ENCODE measurements around the gene FOXJ2.
A peak's percentile ranks its signal among the peaks of the same experiment; 100 is the strongest.
"Not testable (repeated sequence)": the region's sequence is repeated elsewhere in the genome, so short reads cannot be mapped to it uniquely, and the experiment has no call there.

Gene FOXJ2

GRCh38 chr12:8032242-8033152 is at the start of gene FOXJ2:
TSS of gene FOXJ2 (plus strand) at chr12:8032716. CDS start at chr12:8039833, 7,117 bp downstream.
- DNase-seq (ENCODE audit: low read depth): peak; percentile 66

GRCh38 chr12:7983019-7983418 is 49.5 kb upstream of the FOXJ2 start:
- not testable (repeated sequence) for DNase-seq (ENCODE audit: low read depth)

DNA sequence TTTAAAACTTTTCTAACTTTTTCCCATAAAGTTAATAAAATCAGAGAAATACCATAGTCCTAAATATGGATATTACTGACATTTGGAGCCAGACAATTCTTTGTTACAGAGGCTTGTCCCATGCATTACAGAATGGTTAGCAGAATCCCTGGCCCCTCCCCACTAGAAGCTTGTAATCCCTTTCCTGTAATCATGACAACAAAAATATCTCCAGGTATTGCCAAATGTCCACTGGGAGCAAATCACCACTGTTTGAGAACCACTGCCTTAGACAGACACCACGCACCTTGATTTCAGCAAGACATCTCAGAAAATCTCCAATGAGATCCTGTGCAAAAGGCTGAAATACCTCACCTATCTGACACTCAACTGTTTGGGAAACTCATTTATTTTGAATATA is 49.1 kb upstream of the FOXJ2 start:
- DNase-seq (ENCODE audit: low read depth): not testable (repeated sequence)

GRCh38 chr12:7984900-7985299 is 47.6 kb upstream of the FOXJ2 start:
- no peak for DNase-seq (ENCODE audit: low read depth)

- no peak for DNase-seq (ENCODE audit: low read depth)
Measured at GRCh38 chr12:7985802-7986418, 46.6 kb upstream of the FOXJ2 start.

DNA sequence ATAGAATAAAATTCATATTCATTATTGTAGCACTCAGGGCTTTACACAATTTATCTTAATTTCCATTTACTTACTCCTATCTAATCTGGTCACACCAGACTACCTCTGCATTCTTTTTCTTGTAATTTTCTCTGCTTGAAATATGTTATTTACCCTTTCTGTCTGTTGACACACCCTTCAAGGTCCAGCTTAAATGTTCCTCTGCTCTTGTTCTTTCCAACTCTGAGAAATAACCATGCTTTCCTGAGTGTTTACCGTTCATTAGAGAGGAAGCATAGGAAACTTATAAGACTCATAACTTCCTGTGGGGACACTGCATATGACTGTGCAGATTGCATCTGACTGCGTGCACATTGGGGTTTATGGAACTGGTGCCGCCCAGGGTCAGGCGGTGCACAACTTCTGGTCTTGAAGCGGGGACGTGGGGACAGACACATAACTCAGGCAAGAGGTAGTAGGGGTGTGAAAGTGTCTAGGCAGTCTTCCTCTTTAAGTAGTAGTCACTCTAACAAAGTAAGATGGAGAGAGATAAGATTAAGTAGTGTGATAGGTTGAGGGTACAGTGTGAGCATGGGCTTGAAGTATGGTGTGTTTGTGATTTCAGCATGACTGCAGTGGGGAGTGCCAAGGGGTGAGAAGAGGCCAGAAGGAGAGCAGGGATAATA is 42.6 kb upstream of the FOXJ2 start:
- peak; percentile 50 for DNase-seq (ENCODE audit: low read depth)

DNA sequence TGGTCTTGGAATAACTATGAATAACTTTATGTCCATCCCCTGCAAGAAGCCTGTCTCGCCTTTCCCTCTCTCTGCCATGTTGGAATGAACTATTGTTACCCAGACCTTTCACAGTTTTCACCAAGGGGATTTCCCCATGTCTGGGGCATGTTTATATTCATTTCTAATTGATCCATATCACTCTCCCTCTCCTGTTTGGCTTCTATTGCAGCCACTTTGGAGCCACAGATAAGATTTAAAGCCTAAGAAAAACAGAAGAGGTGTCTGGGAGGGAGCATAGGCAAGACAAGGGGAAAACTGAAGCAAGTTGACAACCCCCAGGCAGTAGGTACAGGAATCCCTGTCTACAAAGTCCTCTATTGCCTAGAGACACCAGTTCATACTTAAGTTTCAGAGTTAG is 41.0 kb upstream of the FOXJ2 start:
- DNase-seq (ENCODE audit: low read depth): no peak

DNA sequence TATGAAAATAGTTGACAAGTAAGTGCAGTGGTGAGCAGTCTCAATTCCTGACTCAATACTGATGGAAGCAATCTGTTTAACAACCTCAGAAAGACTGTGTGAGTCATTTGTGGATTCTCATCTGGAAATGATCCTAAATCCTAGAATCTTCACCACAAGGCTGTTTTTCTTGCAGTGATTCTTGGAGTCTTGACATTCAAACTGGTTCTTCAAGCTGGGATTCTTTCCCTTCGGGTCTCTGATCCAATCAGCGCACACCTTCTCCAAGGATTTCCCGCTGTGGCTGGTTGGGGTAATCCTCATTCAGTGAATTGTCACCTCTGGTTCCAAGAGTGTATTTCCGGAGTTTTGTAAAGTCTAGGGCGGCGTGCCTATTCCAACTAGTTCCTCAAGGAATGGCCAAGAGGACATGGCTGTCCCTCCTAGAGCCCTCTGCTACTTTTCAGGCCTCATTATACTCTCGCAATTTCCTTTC is 37.7 kb upstream of the FOXJ2 start:
- DNase-seq (ENCODE audit: low read depth): no peak

- peak; percentile 68 for DNase-seq (ENCODE audit: low read depth)
Measured at GRCh38 chr12:7995266-7995963, 37.1 kb upstream of the FOXJ2 start.

DNA sequence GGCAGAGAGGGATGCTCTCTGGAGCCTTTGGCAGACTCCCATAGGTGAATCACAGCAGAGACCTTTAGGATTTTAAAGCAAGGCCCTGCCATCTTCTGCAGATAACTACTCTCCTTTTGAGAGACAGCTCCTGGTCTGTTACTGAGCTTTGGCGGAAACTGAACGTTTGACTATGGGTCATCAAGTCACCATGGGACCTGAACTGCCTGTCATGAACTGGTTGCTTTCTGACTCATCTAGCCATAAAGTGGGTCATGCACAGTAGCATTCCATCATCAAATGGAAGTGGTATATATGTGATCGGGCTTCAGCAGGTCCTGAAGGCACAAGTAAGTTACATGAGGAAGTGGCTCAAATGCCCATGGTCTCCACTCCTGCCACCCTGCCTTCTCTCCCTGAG is 31.7 kb upstream of the FOXJ2 start:
- DNase-seq (ENCODE audit: low read depth): not testable (repeated sequence)

- not testable (repeated sequence) for DNase-seq (ENCODE audit: low read depth)
Measured at GRCh38 chr12:8001496-8001895, 31.0 kb upstream of the FOXJ2 start.

- DNase-seq (ENCODE audit: low read depth): not testable (repeated sequence)
Measured at GRCh38 chr12:8004897-8005296, 27.6 kb upstream of the FOXJ2 start.

GRCh38 chr12:8011331-8011730 is 21.2 kb upstream of the FOXJ2 start:
- DNase-seq (ENCODE audit: low read depth): no peak

- DNase-seq (ENCODE audit: low read depth): no peak
Measured at GRCh38 chr12:8012651-8013309, 19.7 kb upstream of the FOXJ2 start.

DNA sequence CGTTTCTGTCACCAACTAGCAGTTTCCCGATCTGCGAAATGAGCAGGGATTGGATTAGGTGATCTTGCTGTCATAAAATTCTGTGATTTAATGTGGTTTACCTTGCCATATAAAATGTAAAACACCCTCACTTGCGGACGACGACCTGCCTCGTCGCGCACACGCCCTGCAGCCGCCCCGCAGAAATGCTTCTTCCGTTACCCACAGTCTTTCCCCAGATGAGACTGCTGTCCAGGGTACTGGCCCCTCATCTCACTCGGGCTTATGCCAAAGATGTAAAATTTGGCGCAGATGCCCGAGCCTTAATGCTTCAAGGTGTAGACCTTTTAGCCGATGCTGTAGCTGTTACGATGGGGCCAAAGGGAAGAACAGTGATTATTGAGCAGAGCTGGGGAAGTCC is 17.7 kb upstream of the FOXJ2 start:
- no peak for DNase-seq (ENCODE audit: low read depth)

DNA sequence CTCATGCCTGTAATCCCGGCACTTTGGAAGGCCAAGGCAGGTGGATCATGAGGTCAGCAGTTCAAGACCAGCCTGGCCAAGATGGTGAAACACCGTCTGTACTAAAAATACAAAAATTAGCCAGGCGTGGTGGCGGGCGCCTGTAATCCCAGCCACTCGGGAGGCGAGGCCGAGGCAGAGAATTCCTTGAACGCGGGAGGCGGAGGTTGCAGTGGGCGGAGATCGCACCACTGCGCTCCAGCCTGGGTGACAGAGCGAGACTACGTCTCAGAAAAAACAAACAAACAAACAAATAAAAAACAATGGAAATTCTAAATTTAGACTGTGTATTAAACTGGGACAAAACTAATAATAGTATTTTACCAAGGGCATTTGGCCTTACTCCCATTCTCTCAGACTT is 14.3 kb upstream of the FOXJ2 start:
- not testable (repeated sequence) for DNase-seq (ENCODE audit: low read depth)

DNA sequence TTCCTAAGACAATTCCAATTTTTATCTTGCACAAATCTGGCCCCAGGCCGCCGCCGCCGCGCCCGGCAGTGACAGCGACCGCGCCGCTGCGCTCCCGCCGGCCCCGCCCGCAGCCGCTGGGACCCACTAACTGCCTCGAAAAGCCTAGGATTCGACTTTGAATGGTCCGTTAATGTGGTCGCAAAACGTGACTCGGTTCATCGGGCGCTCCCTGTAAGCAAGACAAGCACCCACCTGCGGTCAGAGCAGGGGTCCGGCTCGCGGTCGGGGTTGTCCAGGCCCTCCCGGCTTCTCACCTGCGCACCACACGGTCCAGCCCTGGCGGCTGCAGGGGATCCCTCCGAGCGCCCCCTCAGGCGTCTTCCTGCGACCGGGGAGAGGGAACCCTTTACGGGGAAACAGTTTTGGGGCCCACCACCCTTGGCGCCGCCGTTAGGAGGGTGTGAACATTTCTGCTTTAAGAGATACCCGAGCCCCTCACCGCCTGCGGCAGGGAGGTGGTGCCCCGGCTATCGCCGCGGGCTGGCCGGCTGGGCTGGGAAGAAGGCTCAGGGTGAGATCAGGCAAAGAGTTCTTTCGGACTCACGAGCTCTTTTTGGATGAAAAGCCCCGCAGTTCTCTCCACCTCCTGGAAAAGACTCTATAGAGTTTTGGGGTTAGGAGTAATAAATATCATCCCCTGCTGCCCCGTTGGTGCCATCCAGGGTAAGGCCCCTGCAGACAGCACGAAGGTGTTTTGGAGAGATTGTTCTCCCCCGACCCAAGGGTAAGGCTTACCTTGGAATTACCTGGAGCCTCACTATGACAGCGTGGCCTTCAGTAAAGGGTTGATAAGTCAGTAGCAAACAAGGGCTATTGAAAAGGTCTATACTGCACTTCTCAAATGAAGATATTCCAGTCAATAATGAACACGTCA is 13.6 kb upstream of the FOXJ2 start:
- DNase-seq (ENCODE audit: low read depth): no peak

DNA sequence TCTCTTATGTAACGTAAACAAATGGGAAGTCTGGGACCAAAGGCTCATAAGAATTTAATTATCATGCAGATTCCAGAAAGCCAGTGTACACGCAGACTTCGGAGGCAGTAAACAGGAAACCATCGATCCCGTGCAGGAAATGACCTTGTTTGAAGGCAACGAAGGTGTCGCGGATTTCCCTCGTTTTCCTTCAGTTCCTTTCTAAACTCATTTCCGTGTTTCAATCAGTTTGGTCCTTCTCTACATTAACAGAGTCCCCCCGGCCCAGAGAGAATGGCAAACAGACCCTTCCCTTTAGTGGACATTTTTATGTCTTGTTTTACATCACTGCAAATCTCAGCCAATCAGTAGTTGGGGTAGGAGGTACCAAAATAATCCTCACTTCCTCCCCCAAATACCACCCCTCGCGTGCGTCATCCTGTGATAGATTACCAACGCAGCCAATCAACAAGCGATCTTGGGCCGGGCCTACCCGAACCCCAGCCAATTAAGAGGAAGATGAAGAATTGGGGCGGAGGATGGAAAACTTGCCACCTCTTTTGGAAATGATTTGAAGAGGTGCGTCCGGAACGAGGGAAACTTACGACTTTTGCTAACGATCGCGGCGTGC is 6.1 kb upstream of the FOXJ2 start:
- DNase-seq (ENCODE audit: low read depth): peak; percentile 87

DNA sequence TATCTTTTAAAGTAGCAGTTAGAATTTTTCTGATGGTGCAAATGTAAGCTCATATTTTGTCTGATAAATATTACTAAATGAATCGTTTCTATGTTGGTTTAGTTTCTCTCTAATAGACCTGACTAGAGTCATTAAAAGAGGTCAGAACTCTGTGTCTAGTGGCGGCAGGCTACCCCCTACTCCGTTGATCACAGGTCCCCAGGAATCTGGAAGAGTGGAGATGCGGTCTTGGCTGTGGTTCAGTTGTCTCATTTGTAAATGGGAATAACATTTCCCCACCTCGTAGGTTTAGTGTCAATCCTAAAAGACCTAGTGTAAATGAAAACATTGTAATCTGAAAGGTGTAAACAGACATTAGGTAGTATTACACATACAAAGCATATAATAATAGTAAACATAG is 4.7 kb upstream of the FOXJ2 start:
- DNase-seq (ENCODE audit: low read depth): no peak

DNA sequence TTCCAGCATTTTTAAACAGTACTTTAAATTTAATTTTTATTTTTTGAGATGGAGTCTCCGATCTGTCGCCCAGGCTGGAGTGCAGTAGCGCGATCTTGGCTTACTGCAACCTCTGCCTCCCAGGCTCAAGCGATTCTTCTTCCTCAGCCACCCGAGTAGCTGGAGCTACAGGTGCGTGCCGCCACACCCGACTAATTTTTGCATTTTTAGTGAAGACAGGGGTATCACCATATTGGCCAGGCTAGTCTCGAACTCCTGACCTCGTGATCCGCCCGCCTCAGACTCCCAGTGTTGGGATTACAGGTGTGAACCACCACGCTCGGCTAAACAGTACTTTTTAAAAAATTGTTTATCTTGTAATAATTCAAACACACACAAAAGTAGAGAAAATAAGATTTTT is 4.2 kb upstream of the FOXJ2 start:
- no peak for DNase-seq (ENCODE audit: low read depth)

Data from stimulated activated CD8-positive, alpha-beta memory T cell treated with anti-CD3 and anti-CD28 coated beads, Interleukin-4, amount 100 ng/mL, for 24 hours (primary cell).